Astrocyte of the cerebellum (primary cell): Measurements from ENCODE around the gene LHX8.
A peak's percentile ranks its signal among the peaks of the same experiment; 100 is the strongest.

Source experiments
- DNase-seq: peaks from one replicate; pipeline ENCODE4 v3.0.0-alpha.2; 2011; ENCODE audit warnings: low read depth
- H3K4me3 ChIP-seq: 2 replicates; pipeline ENCODE4 v1.5.1; 2011; ENCODE audit warnings: mild to moderate bottlenecking, low read depth, low read length, moderate library complexity
- CTCF ChIP-seq: IDR thresholded peaks from 2 replicates; pipeline ENCODE4 v1.5.1; 2012; ENCODE audit warnings: low read length, low read depth, moderate library complexity, mild to moderate bottlenecking; ENCODE audit errors: missing control alignments
- in situ Hi-C: cut with HindIII; loops from 2 replicates; pipeline ENCODE4 v1.10.0; 2017; ENCODE audit warnings: low sequenced_read_pairs

The LHX8 gene

GRCh38 chr1:75132812-75133619, 1.2 kb upstream of the LHX8 start:
- no peak for DNase-seq
- peak; percentile 10 for TF ChIP-seq CTCF
- in situ Hi-C loops = no loop called here
- no peak overlapping the region for H3K4me3 ChIP-seq

GRCh38 chr1:75134647-75135572, 722 bp downstream of the LHX8 start:
- no peak for DNase-seq
- H3K4me3 ChIP-seq = no peak overlapping the region
- TF ChIP-seq CTCF = no peak
- in situ Hi-C loops = no loop called here

GRCh38 chr1:75135573-75136194, 1.5 kb downstream of the LHX8 start:
- TF ChIP-seq CTCF = no peak
- H3K4me3 ChIP-seq = no peak overlapping the region
- in situ Hi-C loops = no loop called here
- no peak for DNase-seq

- peak overlapping the region; percentile 21 for H3K4me3 ChIP-seq
- no peak for DNase-seq
- in situ Hi-C loops = no loop called here
- TF ChIP-seq CTCF = no peak
These were observed 2.1 kb downstream of the LHX8 start for GRCh38 chr1:75136195-75136815.

- DNase-seq = no peak
- TF ChIP-seq CTCF = no peak
- no peak overlapping the region for H3K4me3 ChIP-seq
- in situ Hi-C loops = no loop called here
These were observed 2.9 kb downstream of the LHX8 start for GRCh38 chr1:75136921-75137641.
